Mucosa of rectum (tissue), 2 donors: Measurements from ENCODE around the gene SCGB1A1.

Experiments
- H3K27ac ChIP-seq, 2 donors: one replicate each; pipeline ENCODE4 v1.7.0; 2013; ENCODE audit warnings: inconsistent platforms in 2 of 2, low read depth in 2 of 2, low read length in 2 of 2
- H3K27me3 ChIP-seq, 2 donors: one replicate each; pipeline ENCODE4 v1.7.0; 2013; ENCODE audit warnings: low read length in 2 of 2; ENCODE audit not compliant: control insufficient read depth in 2 of 2, insufficient read depth in 2 of 2
- H3K36me3 ChIP-seq, 2 donors: one replicate each; pipeline ENCODE4 v1.7.0; 2013; ENCODE audit warnings: low read length in 2 of 2; ENCODE audit not compliant: control insufficient read depth in 2 of 2, insufficient read depth in 2 of 2
- H3K4me1 ChIP-seq, 2 donors: one replicate each; pipeline ENCODE4 v1.7.0; 2013; ENCODE audit warnings: low read length in 2 of 2, mild to moderate bottlenecking in 1 of 2; ENCODE audit not compliant: control insufficient read depth in 2 of 2, insufficient read depth in 2 of 2
- H3K4me3 ChIP-seq, 2 donors: one replicate each; pipeline ENCODE4 v1.7.0; 2013; ENCODE audit warnings: low read length in 2 of 2
- H3K9ac ChIP-seq, 2 donors: one replicate each; pipeline ENCODE4 v1.7.0; 2013; ENCODE audit warnings: low read length in 2 of 2, low read depth in 1 of 2, mild to moderate bottlenecking in 1 of 2
- H3K9me3 ChIP-seq, 2 donors: one replicate each; pipeline ENCODE4 v1.7.0; 2013; ENCODE audit warnings: low read length in 2 of 2; ENCODE audit not compliant: control insufficient read depth in 2 of 2
- donor health status: healthy.
- donor health status: Normal muscosa, but diverticular disease.

Gene SCGB1A1

DNA sequence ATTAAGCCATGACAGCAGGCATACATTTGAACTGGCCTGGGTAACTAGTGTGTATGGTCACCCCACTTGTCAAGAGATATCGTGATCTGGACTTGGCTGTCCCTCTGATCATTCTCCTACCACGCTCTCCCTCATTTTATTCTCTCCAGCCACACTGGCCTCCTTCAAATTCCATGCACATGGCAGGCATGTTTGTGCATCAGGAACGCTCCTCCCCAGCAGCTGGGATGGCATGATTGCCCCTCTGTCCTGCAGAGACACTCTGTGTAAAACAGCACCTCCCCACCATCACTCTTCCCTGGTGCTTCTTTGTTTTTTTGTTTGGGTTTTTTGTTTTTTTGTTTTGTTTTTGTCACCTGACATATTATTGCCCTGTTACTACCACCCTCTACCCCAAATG is 31.5 kb upstream of the SCGB1A1 start:
- Histone ChIP-seq H3K27me3 (no peaks in the 10 kb centered on the region), H3K36me3 (no peaks in the 10 kb centered on the region), H3K27ac (no peak overlapping the region), H3K9me3 (no peaks in the 10 kb centered on the region), H3K4me1 (no peaks in the 10 kb centered on the region), H3K4me3 (no peak overlapping the region), H3K9ac (no peak overlapping the region)

DNA sequence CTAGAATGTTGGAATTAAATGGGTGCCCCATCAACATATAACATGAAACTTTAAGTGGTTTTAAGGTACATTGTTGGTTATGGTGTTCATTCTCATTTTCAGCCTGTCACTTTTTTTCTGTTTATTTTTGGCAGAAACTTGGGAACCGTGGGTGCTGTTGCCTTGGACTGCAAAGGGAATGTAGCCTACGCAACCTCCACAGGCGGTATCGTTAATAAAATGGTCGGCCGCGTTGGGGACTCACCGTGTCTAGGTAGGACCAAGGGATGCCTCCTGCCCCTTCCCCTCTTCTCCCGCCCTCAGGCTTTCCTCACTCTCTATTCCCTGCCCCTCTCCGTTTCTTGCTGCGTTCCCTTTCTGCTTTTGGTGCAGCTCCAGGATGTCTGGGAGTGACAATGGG is 29.8 kb upstream of the SCGB1A1 start:
- H3K9me3 ChIP-seq: no peaks in the 10 kb centered on the region
- H3K4me1 ChIP-seq: peaks cover 0 to 9% of the 10 kb centered on the region in 2 donors
- H3K27ac ChIP-seq: no peak overlapping the region
- H3K4me3 ChIP-seq: no peak overlapping the region
- H3K27me3 ChIP-seq: no peaks in the 10 kb centered on the region
- no peaks in the 10 kb centered on the region for H3K36me3 ChIP-seq
- no peak overlapping the region for H3K9ac ChIP-seq

DNA sequence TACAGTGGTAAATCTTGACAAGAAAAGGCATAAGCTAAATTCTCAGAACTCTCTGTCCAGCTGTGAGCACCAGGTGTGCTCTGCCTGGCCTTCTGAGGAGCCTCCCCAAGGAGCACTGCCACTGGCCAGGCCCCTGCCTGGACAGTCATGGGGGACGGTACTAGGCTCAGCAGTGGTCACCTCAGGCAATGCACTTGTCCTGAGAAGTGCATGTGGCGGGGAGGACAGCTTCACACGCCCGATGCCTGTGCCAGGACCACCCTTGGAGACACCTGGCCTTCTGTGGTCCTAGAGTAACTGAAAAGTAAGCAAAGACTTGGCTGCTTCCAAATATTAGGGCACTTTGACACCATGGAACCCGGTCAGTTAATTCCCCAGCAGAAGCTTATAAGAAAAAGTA is 28.6 kb upstream of the SCGB1A1 start:
- no peaks in the 10 kb centered on the region for H3K27me3 ChIP-seq
- H3K9me3 ChIP-seq: no peaks in the 10 kb centered on the region
- peaks cover 0 to 12% of the 10 kb centered on the region in 2 donors for H3K4me1 ChIP-seq
- H3K27ac ChIP-seq: no peak overlapping the region
- no peaks in the 10 kb centered on the region for H3K36me3 ChIP-seq
- no peak overlapping the region for H3K4me3 ChIP-seq
- H3K9ac ChIP-seq: no peak overlapping the region

DNA sequence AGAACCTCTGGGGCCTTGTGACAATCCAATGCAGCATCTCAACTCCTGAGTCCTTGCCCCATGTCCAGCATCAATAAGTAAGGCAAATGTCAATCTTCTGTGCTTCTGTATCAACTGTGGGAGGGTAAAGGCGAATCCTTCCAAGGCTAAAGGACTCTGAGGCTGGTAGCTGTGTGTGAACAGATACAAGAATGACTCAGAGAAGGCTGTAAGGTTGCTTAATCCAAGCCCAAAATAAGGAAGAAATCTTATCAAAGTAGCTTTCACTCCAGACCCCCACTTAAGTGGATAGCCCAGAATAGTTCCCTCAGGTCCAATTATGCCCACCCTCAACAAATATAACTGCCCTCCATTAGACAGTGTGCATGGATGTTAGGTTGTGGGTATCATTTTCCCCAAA is 28.1 kb upstream of the SCGB1A1 start:
- Histone ChIP-seq H3K27me3 (no peaks in the 10 kb centered on the region), H3K9ac (no peak overlapping the region), H3K9me3 (no peaks in the 10 kb centered on the region), H3K4me3 (no peak overlapping the region), H3K36me3 (no peaks in the 10 kb centered on the region), H3K4me1 (peaks cover 0 to 14% of the 10 kb centered on the region in 2 donors), H3K27ac (no peak overlapping the region)

DNA sequence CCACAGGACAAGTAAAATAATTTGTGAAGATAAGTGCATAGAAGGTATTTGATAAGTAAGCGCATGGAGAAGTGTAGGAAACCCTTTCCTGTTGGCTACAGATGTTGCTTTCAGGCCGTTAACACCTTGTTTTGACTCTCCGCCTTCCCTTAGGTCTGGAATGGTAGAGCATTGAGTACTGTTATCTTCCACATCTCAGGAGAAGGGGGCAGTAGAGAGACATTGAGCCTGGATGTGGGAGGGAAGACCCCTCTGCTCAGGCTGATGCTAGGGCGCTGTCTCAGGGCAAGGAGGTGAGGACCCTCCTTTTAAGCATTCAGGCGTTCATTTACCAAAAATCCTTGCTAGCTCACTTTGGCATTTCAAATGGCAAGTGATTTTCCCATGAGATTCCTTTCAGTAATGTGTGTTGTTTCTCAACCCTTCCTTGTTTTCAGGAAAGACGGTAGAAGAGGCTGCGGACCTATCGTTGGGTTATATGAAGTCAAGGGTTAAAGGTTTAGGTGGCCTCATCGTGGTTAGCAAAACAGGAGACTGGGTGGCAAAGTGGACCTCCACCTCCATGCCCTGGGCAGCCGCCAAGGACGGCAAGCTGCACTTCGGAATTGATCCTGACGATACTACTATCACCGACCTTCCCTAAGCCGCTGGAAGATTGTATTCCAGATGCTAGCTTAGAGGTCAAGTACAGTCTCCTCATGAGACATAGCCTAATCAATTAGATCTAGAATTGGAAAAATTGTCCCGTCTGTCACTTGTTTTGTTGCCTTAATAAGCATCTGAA is 27.0 kb upstream of the SCGB1A1 start:
- H3K9me3 ChIP-seq: no peaks in the 10 kb centered on the region
- H3K27me3 ChIP-seq: no peaks in the 10 kb centered on the region
- H3K9ac ChIP-seq: no peak overlapping the region
- H3K4me3 ChIP-seq: no peak overlapping the region
- no peak overlapping the region for H3K27ac ChIP-seq
- H3K36me3 ChIP-seq: no peaks in the 10 kb centered on the region
- H3K4me1 ChIP-seq: peaks cover 0 to 14% of the 10 kb centered on the region in 2 donors

DNA sequence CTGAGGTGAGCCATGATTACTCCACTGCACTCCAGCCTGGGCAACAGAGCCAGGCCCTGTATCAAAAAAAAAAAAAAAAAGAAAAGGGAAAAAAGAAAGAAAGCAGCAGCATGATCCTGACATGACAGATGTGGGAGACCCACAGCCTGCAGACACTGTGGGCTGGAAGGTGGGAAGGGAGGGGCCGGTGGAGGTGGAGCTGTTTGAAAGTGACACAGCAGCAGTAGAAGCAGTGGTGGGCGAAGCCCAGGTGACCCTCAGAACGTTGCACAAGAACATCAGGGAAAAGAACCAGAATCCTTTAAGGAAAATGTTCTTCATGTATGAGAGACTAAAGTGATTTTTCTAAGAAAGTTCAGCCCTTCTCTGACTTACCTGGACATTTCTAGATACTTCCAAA is 26.3 kb upstream of the SCGB1A1 start:
- Histone ChIP-seq H3K36me3 (no peaks in the 10 kb centered on the region), H3K4me1 (peaks cover 0 to 14% of the 10 kb centered on the region in 2 donors)

DNA sequence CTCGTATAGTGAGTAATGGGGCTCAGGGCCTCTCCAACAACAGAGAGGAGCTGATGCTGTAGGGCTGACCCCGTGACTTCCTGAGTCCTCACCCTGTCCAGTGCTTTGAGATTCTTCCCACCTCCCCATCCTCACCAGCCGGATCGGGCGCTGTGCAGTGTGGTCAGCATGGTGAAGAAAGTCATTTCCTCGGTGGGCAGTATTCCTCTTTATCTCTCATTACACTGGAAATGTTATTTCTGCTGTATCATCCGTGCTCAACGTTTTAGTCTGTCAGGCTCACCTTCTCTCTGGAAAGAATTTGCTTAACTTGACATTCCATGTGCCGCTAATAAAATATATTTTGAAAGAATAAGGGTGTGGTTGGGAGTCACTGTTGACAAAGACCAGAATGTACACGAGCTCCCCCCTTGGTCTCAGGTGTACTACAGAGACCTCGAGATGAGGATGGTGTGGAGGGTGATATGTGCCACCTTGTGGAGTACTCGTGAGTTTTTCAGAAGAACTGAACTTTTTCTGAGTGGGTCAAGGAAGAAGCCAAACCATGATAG is 25.7 kb upstream of the SCGB1A1 start:
- Histone ChIP-seq H3K9me3 (no peaks in the 10 kb centered on the region), H3K9ac (no peak overlapping the region), H3K4me3 (no peak overlapping the region), H3K36me3 (no peaks in the 10 kb centered on the region), H3K27me3 (no peaks in the 10 kb centered on the region), H3K27ac (no peak overlapping the region), H3K4me1 (peaks cover 0 to 14% of the 10 kb centered on the region in 2 donors)

More for the DNA sequence above, 26.3 kb upstream of the SCGB1A1 start:
- no peak overlapping the region for H3K27ac ChIP-seq
- H3K9ac ChIP-seq: no peak overlapping the region
- no peak overlapping the region for H3K4me3 ChIP-seq
- no peaks in the 10 kb centered on the region for H3K9me3 ChIP-seq
- H3K27me3 ChIP-seq: no peaks in the 10 kb centered on the region

DNA sequence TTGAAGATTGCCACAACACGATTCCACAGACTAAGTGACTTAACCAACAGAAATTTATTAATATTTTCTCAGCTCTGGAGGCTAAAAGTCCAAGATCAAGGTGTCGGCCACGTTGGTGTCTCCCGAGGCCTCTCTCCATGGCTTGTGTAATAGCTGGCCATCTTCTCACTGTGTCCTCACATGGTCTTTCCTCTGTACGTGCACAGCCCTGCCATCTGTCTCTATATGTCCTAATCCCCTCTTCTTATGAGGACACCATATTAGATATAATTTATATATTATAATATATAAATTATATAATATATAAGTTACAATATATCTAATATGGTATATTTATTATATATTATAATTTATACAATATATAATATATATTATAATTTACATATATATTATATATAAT is 25.1 kb upstream of the SCGB1A1 start:
- H3K27ac ChIP-seq: no peak overlapping the region
- no peaks in the 10 kb centered on the region for H3K36me3 ChIP-seq
- no peaks in the 10 kb centered on the region for H3K9me3 ChIP-seq
- peaks cover 0 to 14% of the 10 kb centered on the region in 2 donors for H3K4me1 ChIP-seq
- H3K4me3 ChIP-seq: no peak overlapping the region
- H3K27me3 ChIP-seq: no peaks in the 10 kb centered on the region
- H3K9ac ChIP-seq: no peak overlapping the region

DNA sequence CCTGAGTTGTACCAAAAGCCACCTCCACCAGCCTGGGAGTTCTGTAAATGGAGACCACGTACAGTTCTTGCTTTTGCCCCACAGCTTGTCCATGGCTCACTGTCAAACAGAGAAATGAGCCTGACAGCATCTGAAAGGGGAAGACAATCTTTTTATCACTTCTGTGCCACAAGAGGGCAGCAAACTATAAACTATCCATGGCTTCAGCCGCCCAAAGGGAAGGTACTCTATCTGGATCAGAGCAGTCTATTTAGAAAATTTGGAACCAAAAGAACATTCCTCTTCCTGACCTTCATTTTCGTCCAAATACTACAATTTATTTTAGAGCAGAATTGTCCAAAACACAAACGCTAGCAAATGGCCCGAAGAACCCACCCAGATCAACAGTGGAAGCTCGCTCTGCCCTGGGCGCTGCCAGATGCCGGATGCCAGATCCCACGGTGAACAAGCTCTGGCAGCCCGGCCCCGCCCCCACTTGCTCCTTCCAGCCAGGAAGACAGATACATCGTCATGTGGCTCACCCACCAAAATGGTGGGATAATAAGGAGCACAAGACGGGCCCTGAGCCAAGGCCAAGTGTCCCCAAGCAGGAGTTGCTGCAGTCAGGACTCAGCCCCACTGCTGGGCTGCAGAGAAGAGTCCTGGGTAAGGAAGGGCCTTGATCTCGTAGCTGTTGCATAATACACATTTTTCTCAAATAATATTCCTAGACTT is 23.9 kb upstream of the SCGB1A1 start:
- no peaks in the 10 kb centered on the region for H3K36me3 ChIP-seq
- H3K4me1 ChIP-seq: peaks cover 7 to 20% of the 10 kb centered on the region in 2 donors
- peak overlapping the region; percentile 12 to 15 for H3K27ac ChIP-seq
- H3K27me3 ChIP-seq: no peaks in the 10 kb centered on the region
- H3K9ac ChIP-seq: peak overlapping the region in 1 of 2 donors; percentile 13
- peak overlapping the region in 1 of 2 donors; percentile 38 for H3K4me3 ChIP-seq
- H3K9me3 ChIP-seq: no peaks in the 10 kb centered on the region

DNA sequence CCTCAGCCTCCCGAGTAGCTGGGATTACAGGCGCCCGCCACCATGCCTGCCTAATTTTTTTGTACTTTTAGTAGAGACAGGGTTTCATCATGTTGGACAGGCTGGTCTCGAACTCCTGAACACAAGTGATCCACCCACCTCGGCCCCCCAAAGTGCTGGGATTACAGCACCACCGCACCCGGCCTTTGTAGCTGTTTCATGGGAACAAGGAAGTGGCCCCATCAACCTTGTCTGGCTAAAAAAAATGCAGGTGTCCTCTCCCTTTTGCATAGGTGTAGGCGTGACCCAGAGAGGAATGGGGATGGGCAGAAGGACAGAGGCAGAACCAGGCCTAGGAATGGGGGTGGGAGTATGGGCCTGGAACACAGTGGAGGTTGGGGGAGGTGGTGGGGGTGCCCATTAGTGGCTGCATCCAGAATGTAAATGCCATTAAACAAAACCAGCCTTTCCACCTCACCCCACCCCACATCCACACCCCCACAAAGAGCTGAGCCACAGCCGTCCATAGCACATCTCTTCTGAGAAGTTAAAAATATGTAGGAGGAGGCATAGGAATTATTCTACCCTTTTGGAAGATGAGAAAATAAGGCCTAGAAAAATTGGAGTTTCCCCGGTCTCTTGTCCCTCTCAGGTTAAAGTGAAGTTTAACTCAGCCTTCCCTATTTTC is 22.8 kb upstream of the SCGB1A1 start:
- Histone ChIP-seq H3K9ac (no peak overlapping the region), H3K27me3 (no peaks in the 10 kb centered on the region), H3K36me3 (no peaks in the 10 kb centered on the region), H3K27ac (no peak overlapping the region), H3K4me1 (peaks cover 14 to 28% of the 10 kb centered on the region in 2 donors), H3K9me3 (no peaks in the 10 kb centered on the region), H3K4me3 (no peak overlapping the region)
